Endothelial cell of umbilical vein (primary cell): Measurements from ENCODE around the gene AKT3. TPM values are rescaled to one million over a fixed set of nuclear protein-coding genes. Genes with fewer than 3 reads are reported as not detected.
A peak's percentile ranks its signal among the peaks of the same experiment; 100 is the strongest.

ENCODE experiments used
- BruUV-seq: library from RNA; stranded (reverse); fragments of 400-500 nt; replicated peaks from 2 replicates; lab custom pipeline; 2021; lab: Mats Ljungman, UMichigan
- CTCF ChIA-PET: fragments of 300-600, 350-600 bp; sonication (Branson Sonifier 250); formaldehyde crosslinking; loops from one replicate; lab custom pipeline; 2021; ENCODE audit warnings: antibody characterized with exemption, inconsistent platforms; lab: Charles Lee
- POLR2A ChIA-PET: fragments of 300-600, 350-600 bp; sonication (Branson Sonifier 250); formaldehyde crosslinking; loops from one replicate; lab custom pipeline; 2021; ENCODE audit warnings: antibody characterized with exemption, inconsistent platforms; lab: Charles Lee
- DNase-seq: peaks from one replicate; pipeline ENCODE4 v3.0.0-alpha.2; 2011; ENCODE audit warnings: low read depth, low spot score
- FAIRE-seq: peaks from 2 replicates; lab custom pipeline; 2011; peaks lifted over from hg19 to GRCh38; lab: Jason Lieb, UNC
- H2AFZ ChIP-seq: 2 replicates; pipeline ENCODE4 v1.6.0; 2012; ENCODE audit warnings: low read depth, low read length, control low read depth, inconsistent platforms
- H3K27ac ChIP-seq: 2 replicates; pipeline ENCODE4 v1.5.1; 2011; ENCODE audit warnings: low read depth, mild to moderate bottlenecking, control low read depth, low read length, moderate library complexity; ENCODE audit not compliant: insufficient read depth
- H3K27me3 ChIP-seq, 2 experiments: 2 replicates each; pipeline versions ENCODE4 v1.6.0 to v1.6.1; 2011; ENCODE audit warnings: low read length in 2 of 2, mixed read lengths in 1 of 2; ENCODE audit not compliant: control insufficient read depth in 2 of 2, insufficient read depth in 2 of 2
- H3K36me3 ChIP-seq, 2 experiments: 2 replicates in 1 of 2; 3 replicates in 1 of 2; pipeline ENCODE4 v1.5.1; 2011; ENCODE audit warnings: low read length in 2 of 2, mild to moderate bottlenecking in 1 of 2, moderate library complexity in 1 of 2; ENCODE audit not compliant: control insufficient read depth in 2 of 2, insufficient read depth in 2 of 2; ENCODE audit errors: extremely low read depth in 1 of 2
- H3K4me1 ChIP-seq: 3 replicates; pipeline ENCODE4 v1.5.1; 2011; ENCODE audit warnings: mild to moderate bottlenecking, low read length; ENCODE audit not compliant: control insufficient read depth, insufficient read depth; ENCODE audit errors: extremely low read depth
- H3K4me2 ChIP-seq: 2 replicates; pipeline ENCODE4 v1.6.1; 2011; ENCODE audit warnings: low read length, control low read depth, mixed read lengths; ENCODE audit not compliant: insufficient read depth
- H3K4me3 ChIP-seq, 3 experiments: fragments of 200-600 bp in 1 of 3; sonication (generic), shearing (Covaris generic) in 1 of 3; replicated peaks in 1 of 3; 2 replicates each; pipeline ENCODE4 v1.5.1; 2011 to 2016; ENCODE audit warnings: control low read depth in 3 of 3, low read length in 3 of 3, mild to moderate bottlenecking in 2 of 3, inconsistent platforms in 1 of 3, low read depth in 1 of 3, moderate library complexity in 1 of 3; ENCODE audit not compliant: insufficient read depth in 1 of 3
- H3K79me2 ChIP-seq: 2 replicates; pipeline ENCODE4 v1.6.0; 2012; ENCODE audit warnings: low read length, inconsistent platforms; ENCODE audit not compliant: control insufficient read depth, insufficient read depth
- H3K9ac ChIP-seq: replicated peaks from 2 replicates; pipeline ENCODE3; 2011; ENCODE audit warnings: low read length, control low read depth; ENCODE audit not compliant: insufficient read depth; ENCODE audit errors: extremely low read depth
- H3K9me1 ChIP-seq: replicated peaks from 3 replicates; pipeline ENCODE4 v1.6.0; 2011; ENCODE audit warnings: mild to moderate bottlenecking, low read length; ENCODE audit not compliant: control insufficient read depth, insufficient read depth; ENCODE audit errors: extremely low read depth
- H3K9me3 ChIP-seq: replicated peaks from 2 replicates; pipeline ENCODE4 v1.5.1; 2012; ENCODE audit warnings: low read length, inconsistent platforms; ENCODE audit not compliant: control insufficient read depth, insufficient read depth
- H4K20me1 ChIP-seq: replicated peaks from 2 replicates; pipeline ENCODE3; 2011; ENCODE audit warnings: mild to moderate bottlenecking, low read length; ENCODE audit not compliant: control insufficient read depth, insufficient read depth; ENCODE audit errors: extremely low read depth
- CTCF ChIP-seq, 2 donors: IDR thresholded peaks; 1 replicate in 1 of 2; 2 replicates in 1 of 2; pipeline ENCODE4 v1.5.1; 2011; ENCODE audit warnings: low read length in 2 of 2, mild to moderate bottlenecking in 2 of 2, moderate library complexity in 2 of 2, control low read depth in 1 of 2, inconsistent platforms in 1 of 2, low read depth in 1 of 2; ENCODE audit not compliant: insufficient read depth in 1 of 2; ENCODE audit errors: extremely low read depth in 1 of 2
- EZH2 ChIP-seq: IDR thresholded peaks from 2 replicates; pipeline ENCODE4 v1.6.1; 2012; ENCODE audit warnings: borderline replicate concordance, low read depth, mild to moderate bottlenecking, moderate library complexity, low read length, inconsistent platforms; ENCODE audit not compliant: severe bottlenecking
- FOS ChIP-seq: IDR thresholded peaks from 2 replicates; pipeline ENCODE4 v1.6.1; 2011; ENCODE audit warnings: mild to moderate bottlenecking, low read length, moderate library complexity, borderline replicate concordance; ENCODE audit not compliant: insufficient read depth
- GATA2 ChIP-seq: IDR thresholded peaks from 2 replicates; pipeline ENCODE4 v1.7.0; 2011; ENCODE audit warnings: low read depth, mild to moderate bottlenecking, moderate library complexity, mixed read lengths, low read length; ENCODE audit not compliant: insufficient read length, insufficient read depth
- MAX ChIP-seq: IDR thresholded peaks from 2 replicates; pipeline ENCODE4 v1.6.1; 2011; ENCODE audit not compliant: insufficient read depth, insufficient read length
- MYC ChIP-seq: IDR thresholded peaks from one replicate; pipeline ENCODE4 v1.6.1; 2011; ENCODE audit warnings: mild to moderate bottlenecking, low read depth, low read length
- POLR2AphosphoS5 ChIP-seq: IDR thresholded peaks from 2 replicates; pipeline ENCODE4 v1.6.1; 2012; ENCODE audit warnings: low read depth, mild to moderate bottlenecking, control low read depth, low read length, moderate library complexity; ENCODE audit not compliant: insufficient read depth
- dilution Hi-C: fragments of 300-500 bp; cut with MboI; formaldehyde crosslinking; loops from one replicate; pipeline ENCODE4 v1.15.0; 2019; ENCODE audit warnings: low sequenced_read_pairs; ENCODE audit not compliant: extremely low pct_ligation_motif_present
- intact Hi-C: fragments of 100-400 bp; cut with micrococcal nuclease; formaldehyde crosslinking; loops from one replicate; pipeline ENCODE4 v1.10.0; 2022
- polyA plus RNA-seq, 4 experiments: library from polyadenylated mRNA; depleted of rRNA in 3 of 4; stranded (reverse) in 3 of 4; unstranded in 1 of 4; fragments of >200 nt; gene quantifications; 2 replicates each; pipeline versions ENCODE4 v1.2.1 to v1.2.3, GENCODE V29; 2011 to 2012; ENCODE audit warnings: missing spikeins in 1 of 4
- total RNA-seq: library from RNA; stranded (reverse); gene quantifications from 2 replicates; pipeline ENCODE4 v1.2.3, GENCODE V29; 2021

AKT3 gene
- total and polyA plus RNA-seq, 2 donors (not counting 3 experiments of a cell fraction or from before 2014, with no cell fraction given): 20.6 to 97.1 TPM

GRCh38 chr1:243723050-243723449, 127.0 kb downstream of the AKT3 start:
- no TSS peak for BruUV-seq
- ChIA-PET POLR2A (no interaction called here), CTCF (interaction anchor here (1.0 kb wide), 1 partner anchor 11 kb away, joined by 3 read pairs; no protein-coding TSS in a partner anchor)
- no peaks in the 10 kb centered on the region for H3K9me3 ChIP-seq
- H3K9me1 ChIP-seq: no peaks in the 10 kb centered on the region
- peaks cover 18% of the 10 kb centered on the region for H3K4me1 ChIP-seq
- TF ChIP-seq POLR2AphosphoS5 (no peak), GATA2 (no peak), MAX (no peak)
- DNase-seq (no peak), FAIRE-seq (no peak)
- H3K36me3 ChIP-seq: no peaks in the 10 kb centered on the region
- no peak overlapping the region for H3K27ac ChIP-seq
- no peaks in the 10 kb centered on the region for H3K27me3 ChIP-seq
- intact Hi-C loops: no loop called here
- H3K79me2 ChIP-seq: peaks cover 25% of the 10 kb centered on the region
- no peak overlapping the region for H3K4me3 ChIP-seq
- no peak overlapping the region for H3K4me2 ChIP-seq
- dilution Hi-C loops: no loop called here
- H4K20me1 ChIP-seq: no peaks in the 10 kb centered on the region
- no peak overlapping the region for H2AFZ ChIP-seq
- H3K9ac ChIP-seq: no peak overlapping the region

GRCh38 chr1:243719476-243719875, 130.6 kb downstream of the AKT3 start:
- H3K79me2 ChIP-seq: peaks cover 24% of the 10 kb centered on the region
- no peak overlapping the region for H2AFZ ChIP-seq
- H3K4me2 ChIP-seq: peak overlapping the region; percentile 66
- TF ChIP-seq EZH2: no peak
- TF ChIP-seq FOS: no peak
- TF ChIP-seq MYC: no peak
- no peak for TF ChIP-seq GATA2
- TF ChIP-seq CTCF (IDR thresholded peaks at IDR 0.05; ENCODE audit: extremely low read depth in 1 of 2, insufficient read depth in 1 of 2, low read depth in 1 of 2, low read length in 2 of 2): no peak
- H3K27me3 ChIP-seq: no peaks in the 10 kb centered on the region
- H3K4me3 ChIP-seq: no peak overlapping the region
- DNase-seq (peak; percentile 32), FAIRE-seq (no peak)
- ChIA-PET POLR2A (no interaction called here), CTCF (no interaction called here)
- no peaks in the 10 kb centered on the region for H3K36me3 ChIP-seq
- dilution Hi-C loops (no loop called here), intact Hi-C loops (loop anchor here (5.0 kb wide), 1 partner anchor 443 kb away; no protein-coding TSS in a partner anchor)
- peak overlapping the region; percentile 63 for H3K27ac ChIP-seq
- H3K9ac ChIP-seq: peak overlapping the region; percentile 38
- H3K9me3 ChIP-seq: no peaks in the 10 kb centered on the region
- H3K9me1 ChIP-seq: no peaks in the 10 kb centered on the region
- H3K4me1 ChIP-seq: peaks cover 18% of the 10 kb centered on the region
- H4K20me1 ChIP-seq: no peaks in the 10 kb centered on the region
- no TSS peak for BruUV-seq
